ENCODE data around the gene TMEM248. TPM values are rescaled to one million over a fixed set of nuclear protein-coding genes. Genes with fewer than 3 reads are reported as not detected.
A peak's percentile ranks its signal among the peaks of the same experiment; 100 is the strongest.

The TMEM248 gene
- total RNA-seq, 2 experiments from 2014 or later, result 86.9 to 88.1 TPM

DNA sequence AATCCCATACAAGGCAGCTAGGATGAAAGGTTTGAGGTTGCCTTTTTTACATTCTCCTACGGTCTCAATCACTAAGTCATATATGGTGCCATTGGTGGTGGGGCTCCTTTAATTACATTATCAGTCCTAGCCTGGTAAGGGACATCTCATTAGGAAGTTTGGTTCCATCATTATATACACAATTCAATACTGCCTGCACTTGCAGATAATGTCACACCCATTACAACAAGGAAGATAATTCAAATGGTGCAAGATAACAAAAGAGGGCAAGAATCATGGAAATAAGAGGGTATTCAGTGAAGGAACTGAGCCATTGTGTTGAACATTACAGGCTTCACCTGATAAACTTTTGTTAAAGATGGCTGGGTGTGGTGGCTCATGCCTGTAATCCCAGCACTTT lies 1.7 kb upstream of the TMEM248 start:
- POLR2A ChIA-PET, result no interaction called here
- no peaks in the 10 kb centered on the region for H3K27me3 Mint-ChIP-seq
- H3K36me3 Mint-ChIP-seq, result peaks cover 10% of the 10 kb centered on the region
- H3K4me1 Mint-ChIP-seq, result peaks cover 21% of the 10 kb centered on the region
- DNase-seq (no peak), ATAC-seq (ENCODE audit: low read depth) (no peak)
- H3K4me3 Mint-ChIP-seq, result peak overlapping the region; percentile 20
- no peaks in the 10 kb centered on the region for H3K9me3 Mint-ChIP-seq
- peak overlapping the region; percentile 66 for H3K27ac Mint-ChIP-seq

DNA sequence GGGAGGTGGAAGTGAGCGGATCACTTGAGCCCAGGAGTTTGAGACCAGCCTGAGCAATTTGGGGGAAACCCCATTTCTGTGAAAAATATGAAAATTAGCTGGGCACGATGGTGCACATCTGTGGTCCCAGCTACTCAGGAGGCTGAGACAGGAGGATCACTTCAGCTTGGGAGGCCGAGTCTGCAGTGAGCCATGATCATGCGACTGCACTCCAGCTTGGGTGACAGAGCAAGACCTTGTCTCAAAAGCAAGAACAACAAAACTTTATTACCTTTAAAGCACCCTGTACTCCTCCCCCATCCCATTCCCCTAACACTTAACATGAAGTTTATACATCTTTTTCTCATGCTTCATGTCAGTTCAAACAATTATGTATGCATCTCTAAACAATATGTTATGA lies 1.3 kb upstream of the TMEM248 start:
- Mint-ChIP-seq H3K27ac (no peak overlapping the region), H3K36me3 (peaks cover 10% of the 10 kb centered on the region), H3K27me3 (no peaks in the 10 kb centered on the region), H3K4me3 (no peak overlapping the region), H3K9me3 (no peaks in the 10 kb centered on the region), H3K4me1 (peaks cover 21% of the 10 kb centered on the region)
- ATAC-seq (ENCODE audit: low read depth), result no peak
- POLR2A ChIA-PET, result interaction anchor here (3.8 kb wide), 1 partner anchor 75 kb away, joined by 31 read pairs; no protein-coding TSS in a partner anchor
- DNase-seq, result no peak

- H3K27ac Mint-ChIP-seq, result no peak overlapping the region
- ATAC-seq (ENCODE audit: low read depth) (no peak), DNase-seq (no peak)
- H3K9me3 Mint-ChIP-seq, result no peaks in the 10 kb centered on the region
- no peaks in the 10 kb centered on the region for H3K27me3 Mint-ChIP-seq
- H3K4me3 Mint-ChIP-seq, result peak overlapping the region; percentile 100
- POLR2A ChIA-PET, result interaction anchor here (1.3 to 3.8 kb wide), 4 partner anchors 18 to 76 kb away, joined by 4 to 31 read pairs (median 10); partner anchors contain the start of genes SBDS and TYW1
- H3K4me1 Mint-ChIP-seq, result peaks cover 21% of the 10 kb centered on the region
- peaks cover 13% of the 10 kb centered on the region for H3K36me3 Mint-ChIP-seq
These were observed 769 bp upstream of the TMEM248 start for GRCh38 chr7:66920256-66920655.

GRCh38 chr7:66921396-66921917 lies 432 bp downstream of the TMEM248 start:
- H3K4me1 Mint-ChIP-seq, result peaks cover 25% of the 10 kb centered on the region
- DNase-seq, result no peak
- peak overlapping the region; percentile 86 for H3K4me3 Mint-ChIP-seq
- no peaks in the 10 kb centered on the region for H3K9me3 Mint-ChIP-seq
- no peaks in the 10 kb centered on the region for H3K27me3 Mint-ChIP-seq
- H3K36me3 Mint-ChIP-seq, result peaks cover 22% of the 10 kb centered on the region
- peak overlapping the region; percentile 94 for H3K27ac Mint-ChIP-seq
- POLR2A ChIA-PET, result interaction anchor here (0.7 to 3.8 kb wide), 7 partner anchors 19 to 427 kb away, joined by 4 to 31 read pairs (median 5); partner anchors contain the start of genes RABGEF1, SBDS and TYW1
- peak; percentile 32 for ATAC-seq (ENCODE audit: low read depth)

- Mint-ChIP-seq H3K9me3 (no peaks in the 10 kb centered on the region), H3K4me1 (peaks cover 25% of the 10 kb centered on the region), H3K27ac (peak overlapping the region; percentile 94), H3K36me3 (peaks cover 23% of the 10 kb centered on the region), H3K4me3 (peak overlapping the region; percentile 86), H3K27me3 (no peaks in the 10 kb centered on the region)
- ATAC-seq (ENCODE audit: low read depth) (peak; percentile 42), DNase-seq (peak; percentile 39)
- POLR2A ChIA-PET, result interaction anchor here (1.2 to 3.8 kb wide), 6 partner anchors 20 to 428 kb away, joined by 4 to 31 read pairs (median 6); partner anchors contain the start of genes RABGEF1, SBDS and TYW1
These were observed 977 bp downstream of the TMEM248 start for GRCh38 chr7:66921918-66922486.

GRCh38 chr7:66925255-66925654 lies 4.2 kb downstream of the TMEM248 start:
- H3K4me3 Mint-ChIP-seq, result no peak overlapping the region
- H3K4me1 Mint-ChIP-seq, result peaks cover 28% of the 10 kb centered on the region
- no peaks in the 10 kb centered on the region for H3K27me3 Mint-ChIP-seq
- DNase-seq, result no peak
- no peak for ATAC-seq (ENCODE audit: low read depth)
- H3K36me3 Mint-ChIP-seq, result peaks cover 26% of the 10 kb centered on the region
- POLR2A ChIA-PET, result no interaction called here
- H3K9me3 Mint-ChIP-seq, result no peaks in the 10 kb centered on the region
- H3K27ac Mint-ChIP-seq, result no peak overlapping the region

- H3K36me3 Mint-ChIP-seq, result peaks cover 18% of the 10 kb centered on the region
- POLR2A ChIA-PET, result no interaction called here
- H3K27me3 Mint-ChIP-seq, result no peaks in the 10 kb centered on the region
- no peaks in the 10 kb centered on the region for H3K9me3 Mint-ChIP-seq
- DNase-seq, result no peak
- no peak overlapping the region for H3K4me3 Mint-ChIP-seq
- no peak overlapping the region for H3K27ac Mint-ChIP-seq
- no peak for ATAC-seq (ENCODE audit: low read depth)
- peaks cover 28% of the 10 kb centered on the region for H3K4me1 Mint-ChIP-seq
These were observed 6.4 kb downstream of the TMEM248 start for GRCh38 chr7:66927348-66927948.

- peaks cover 25% of the 10 kb centered on the region for H3K4me1 Mint-ChIP-seq
- H3K9me3 Mint-ChIP-seq, result no peaks in the 10 kb centered on the region
- H3K36me3 Mint-ChIP-seq, result peaks cover 18% of the 10 kb centered on the region
- H3K27me3 Mint-ChIP-seq, result no peaks in the 10 kb centered on the region
- POLR2A ChIA-PET, result no interaction called here
- ATAC-seq (ENCODE audit: low read depth) (no peak), DNase-seq (no peak)
- no peak overlapping the region for H3K4me3 Mint-ChIP-seq
- no peak overlapping the region for H3K27ac Mint-ChIP-seq
These were observed 7.4 kb downstream of the TMEM248 start for GRCh38 chr7:66928388-66928787.

DNA sequence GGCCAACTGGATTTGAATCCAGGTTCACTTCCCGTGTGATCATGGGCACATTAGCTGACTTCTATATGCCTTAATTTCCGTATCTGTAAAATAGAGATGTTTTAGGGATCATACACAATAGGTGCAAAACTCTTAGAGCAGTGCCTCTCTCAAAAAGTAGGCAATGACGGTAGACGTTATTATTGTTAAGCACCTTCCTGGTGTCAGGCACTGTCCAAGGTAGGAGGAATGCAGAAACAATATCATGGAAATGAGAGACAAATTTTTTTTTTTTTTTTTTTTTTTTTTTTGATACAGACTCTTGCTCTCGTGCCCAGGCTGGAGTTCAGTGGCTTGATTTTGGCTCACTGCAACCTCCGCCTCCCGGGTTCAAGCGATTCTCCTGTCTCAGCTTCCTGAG lies 8.1 kb downstream of the TMEM248 start:
- ATAC-seq (ENCODE audit: low read depth), result no peak
- POLR2A ChIA-PET, result interaction anchor here (0.6 kb wide), 1 partner anchor 359 kb away, joined by 3 read pairs; no protein-coding TSS in a partner anchor
- no peaks in the 10 kb centered on the region for H3K27me3 Mint-ChIP-seq
- no peak overlapping the region for H3K4me3 Mint-ChIP-seq
- no peak overlapping the region for H3K27ac Mint-ChIP-seq
- DNase-seq, result no peak
- no peaks in the 10 kb centered on the region for H3K9me3 Mint-ChIP-seq
- peaks cover 23% of the 10 kb centered on the region for H3K4me1 Mint-ChIP-seq
- peaks cover 20% of the 10 kb centered on the region for H3K36me3 Mint-ChIP-seq

DNA sequence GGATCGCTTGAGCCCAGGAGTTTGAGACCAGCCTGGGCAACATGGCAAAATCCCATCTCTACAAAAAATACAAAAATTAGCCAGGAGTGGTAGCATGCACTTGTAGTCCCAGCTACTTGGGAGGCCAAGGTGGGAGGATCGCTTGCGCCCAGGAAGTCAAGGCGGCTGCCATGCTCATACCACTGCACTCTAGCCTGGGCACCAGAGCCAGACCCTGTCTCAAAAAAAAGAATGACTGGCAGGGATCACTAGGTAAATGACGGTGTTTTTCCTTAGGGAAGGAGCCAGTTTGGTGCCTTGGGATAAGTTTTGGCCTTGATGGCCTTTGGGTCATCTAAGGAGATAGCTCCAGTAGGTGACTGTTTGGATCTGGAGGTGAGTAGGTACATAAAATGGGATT lies 8.9 kb downstream of the TMEM248 start:
- Mint-ChIP-seq H3K27me3 (no peaks in the 10 kb centered on the region), H3K27ac (peak overlapping the region; percentile 17), H3K36me3 (peaks cover 23% of the 10 kb centered on the region), H3K4me3 (no peak overlapping the region), H3K4me1 (peaks cover 25% of the 10 kb centered on the region), H3K9me3 (no peaks in the 10 kb centered on the region)
- POLR2A ChIA-PET, result interaction anchor here (0.6 kb wide), 1 partner anchor 360 kb away, joined by 3 read pairs; no protein-coding TSS in a partner anchor
- ATAC-seq (ENCODE audit: low read depth) (no peak), DNase-seq (no peak)

- Mint-ChIP-seq H3K4me1 (peaks cover 24% of the 10 kb centered on the region), H3K27me3 (no peaks in the 10 kb centered on the region), H3K9me3 (no peaks in the 10 kb centered on the region), H3K36me3 (peaks cover 19% of the 10 kb centered on the region), H3K4me3 (no peak overlapping the region), H3K27ac (peak overlapping the region; percentile 17)
- no peak for DNase-seq
- POLR2A ChIA-PET, result no interaction called here
- peak; percentile 65 for ATAC-seq (ENCODE audit: low read depth)
These were observed 9.3 kb downstream of the TMEM248 start for GRCh38 chr7:66930341-66930740.

- no peak overlapping the region for H3K4me3 Mint-ChIP-seq
- H3K27me3 Mint-ChIP-seq, result no peaks in the 10 kb centered on the region
- DNase-seq, result no peak
- H3K9me3 Mint-ChIP-seq, result peaks cover 4% of the 10 kb centered on the region
- POLR2A ChIA-PET, result interaction anchor here (0.7 kb wide), 1 partner anchor 1945 kb away, joined by 3 read pairs; no protein-coding TSS in a partner anchor
- H3K36me3 Mint-ChIP-seq, result peaks cover 32% of the 10 kb centered on the region
- H3K4me1 Mint-ChIP-seq, result peaks cover 37% of the 10 kb centered on the region
- no peak overlapping the region for H3K27ac Mint-ChIP-seq
- no peak for ATAC-seq (ENCODE audit: low read depth)
These were observed 12.4 kb downstream of the TMEM248 start for GRCh38 chr7:66933469-66933868.

GRCh38 chr7:66937940-66938339 lies 16.9 kb downstream of the TMEM248 start:
- no peaks in the 10 kb centered on the region for H3K27me3 Mint-ChIP-seq
- DNase-seq (no peak), ATAC-seq (ENCODE audit: low read depth) (no peak)
- H3K36me3 Mint-ChIP-seq, result peaks cover 36% of the 10 kb centered on the region
- H3K9me3 Mint-ChIP-seq, result peaks cover 4% of the 10 kb centered on the region
- H3K27ac Mint-ChIP-seq, result peak overlapping the region; percentile 10
- H3K4me1 Mint-ChIP-seq, result peaks cover 30% of the 10 kb centered on the region
- no peak overlapping the region for H3K4me3 Mint-ChIP-seq
- POLR2A ChIA-PET, result no interaction called here

GRCh38 chr7:66939325-66939724 lies 18.3 kb downstream of the TMEM248 start:
- Mint-ChIP-seq H3K36me3 (peaks cover 34% of the 10 kb centered on the region), H3K9me3 (peaks cover 4% of the 10 kb centered on the region), H3K4me1 (peaks cover 27% of the 10 kb centered on the region), H3K27ac (no peak overlapping the region), H3K4me3 (no peak overlapping the region), H3K27me3 (no peaks in the 10 kb centered on the region)
- POLR2A ChIA-PET, result no interaction called here
- DNase-seq, result no peak
- no peak for ATAC-seq (ENCODE audit: low read depth)

All from activated naive CD8-positive, alpha-beta T cell treated with anti-CD3 and anti-CD28 coated beads, Interleukin-2, amount 10 ng/mL, durations not matched to agents 7 days and 5 days (primary cell).